Measurements from ENCODE around the gene IL36G.

IL36G gene

DNA sequence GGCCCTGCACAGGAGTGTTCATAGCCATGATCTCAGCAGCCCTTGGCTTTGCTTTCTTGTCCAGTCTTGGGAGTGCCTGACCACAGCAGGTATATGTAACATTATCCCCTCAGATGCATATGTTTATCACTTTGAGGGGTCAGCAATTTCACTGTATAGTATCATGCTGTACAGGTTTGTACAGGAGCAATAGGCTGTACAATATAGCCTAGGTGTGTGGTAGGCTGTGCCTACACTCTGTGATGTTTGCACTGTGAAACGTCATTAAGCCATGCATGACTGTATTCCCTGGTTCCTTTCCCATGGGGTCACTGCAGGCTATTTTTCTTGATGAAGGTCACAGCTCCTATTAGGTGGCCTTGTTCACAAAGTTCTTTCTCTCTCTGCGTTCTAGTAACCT is 4.7 kb upstream of the IL36G start:
- no peak for DNase-seq

DNA sequence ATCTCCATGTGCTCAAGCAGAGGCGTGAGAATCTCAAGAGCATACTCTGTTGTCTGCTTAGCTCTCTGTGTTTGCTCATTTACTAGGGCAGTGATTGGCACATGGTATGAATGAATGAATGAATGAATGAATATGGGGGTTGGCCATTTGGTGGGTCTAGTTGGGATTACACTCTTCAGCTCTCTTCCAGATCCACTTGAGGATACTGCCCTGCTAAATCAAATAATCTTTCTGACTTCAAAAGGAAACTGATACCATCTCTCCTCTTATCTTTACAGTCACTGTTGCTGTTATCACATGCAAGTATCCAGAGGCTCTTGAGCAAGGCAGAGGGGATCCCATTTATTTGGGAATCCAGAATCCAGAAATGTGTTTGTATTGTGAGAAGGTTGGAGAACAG is 1.9 kb downstream of the IL36G start:
- DNase-seq: no peak

DNA sequence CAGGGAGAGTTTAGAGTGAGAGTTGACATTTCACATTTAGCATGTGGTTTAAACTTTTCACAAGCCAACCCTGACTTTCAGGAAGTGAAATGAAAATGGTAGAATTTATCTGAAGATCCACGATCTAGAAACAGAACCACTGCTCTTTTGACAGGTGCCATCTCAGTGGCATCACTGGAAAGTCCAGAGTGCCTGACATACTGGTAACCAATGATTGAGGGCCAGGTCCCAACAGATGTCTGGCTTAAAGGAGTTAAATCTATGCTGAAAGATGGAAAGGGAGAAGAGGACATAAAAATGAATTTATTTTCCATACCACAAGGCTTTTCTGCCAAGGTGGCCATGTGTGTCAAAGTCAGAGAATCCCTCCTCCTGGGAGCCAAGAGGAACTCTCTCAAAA is 2.7 kb downstream of the IL36G start:
- no peak for DNase-seq

GRCh38 chr2:112985090-112985489 is 7.3 kb downstream of the IL36G start:
- no peak for DNase-seq

DNA sequence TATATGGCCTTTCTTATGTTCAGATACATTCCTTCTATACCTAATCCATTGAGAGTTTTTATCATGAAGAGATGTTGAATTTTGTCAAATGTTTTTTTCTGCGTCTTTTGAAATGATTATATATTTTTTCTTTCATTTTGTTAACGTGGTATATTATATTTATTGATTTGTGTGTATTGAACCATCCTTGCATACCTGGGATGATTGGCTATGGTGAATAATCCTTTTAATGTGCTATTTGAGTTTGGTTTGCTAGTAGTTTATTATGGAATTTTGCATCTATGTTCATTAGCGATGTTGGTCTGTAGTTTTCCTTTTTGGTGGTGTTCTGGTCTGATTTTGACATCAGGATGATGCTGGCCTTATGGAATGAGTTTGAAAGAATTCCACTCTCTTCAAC is 11.8 kb downstream of the IL36G start:
- DNase-seq: no peak

- DNase-seq: no peak
Observed at GRCh38 chr2:112993831-112994230, 16.0 kb downstream of the IL36G start.

DNA sequence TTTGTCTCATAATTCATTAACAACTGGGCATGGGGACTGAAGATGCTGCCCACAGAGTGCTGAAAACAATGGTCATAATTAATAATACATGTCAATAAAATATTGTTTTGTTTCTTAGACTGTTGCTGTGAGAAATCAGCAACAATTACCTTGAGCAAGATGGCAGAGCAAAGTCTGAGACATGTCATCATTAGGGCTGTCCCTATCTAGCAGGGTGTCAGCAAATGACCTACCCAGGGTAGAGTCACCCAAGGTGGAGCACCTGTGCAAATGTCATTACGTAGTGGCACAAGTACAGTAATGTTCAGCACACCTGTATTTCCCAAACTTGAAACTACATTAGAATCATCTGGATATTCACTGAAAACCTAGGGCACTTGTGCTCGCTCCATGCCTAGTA is 16.8 kb downstream of the IL36G start:
- DNase-seq: no peak

GRCh38 chr2:112995346-112995920 is 17.6 kb downstream of the IL36G start:
- no peak for DNase-seq

- no peak for DNase-seq
Observed at GRCh38 chr2:112996635-112997034, 18.8 kb downstream of the IL36G start.

GRCh38 chr2:112997151-112997550 is 19.3 kb downstream of the IL36G start:
- DNase-seq: no peak

- DNase-seq: no peak
Observed at GRCh38 chr2:113000436-113000835, 22.6 kb downstream of the IL36G start.

DNA sequence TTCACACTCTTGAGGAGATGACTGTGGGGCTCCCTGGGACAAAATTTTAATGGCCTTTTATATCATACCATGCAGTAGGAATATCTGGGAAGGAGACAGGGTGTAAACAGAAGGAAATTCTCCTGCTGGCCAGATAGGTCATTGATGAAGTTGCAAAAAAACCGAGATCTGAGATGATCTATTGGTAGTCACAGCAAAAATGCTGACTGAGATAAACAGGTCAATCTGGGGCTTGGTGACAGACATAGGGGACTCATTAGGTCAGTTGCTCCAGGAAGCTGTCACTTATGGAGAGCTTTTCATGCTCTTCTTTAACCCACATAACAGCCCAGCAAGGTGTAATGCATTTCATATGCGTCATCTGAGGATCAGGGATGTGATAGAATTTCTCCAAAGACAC is 24.9 kb downstream of the IL36G start:
- no peak for DNase-seq

- no peak for DNase-seq
Observed at GRCh38 chr2:113005030-113005509, 27.3 kb downstream of the IL36G start, which contains the start of gene IL36A. Gene IL36A, plus strand, starts transcription at chr2:113005459. Its CDS starts 413 bp downstream, at chr2:113005872.

GRCh38 chr2:113007250-113007649 is 29.4 kb downstream of the IL36G start:
- DNase-seq: no peak

DNA sequence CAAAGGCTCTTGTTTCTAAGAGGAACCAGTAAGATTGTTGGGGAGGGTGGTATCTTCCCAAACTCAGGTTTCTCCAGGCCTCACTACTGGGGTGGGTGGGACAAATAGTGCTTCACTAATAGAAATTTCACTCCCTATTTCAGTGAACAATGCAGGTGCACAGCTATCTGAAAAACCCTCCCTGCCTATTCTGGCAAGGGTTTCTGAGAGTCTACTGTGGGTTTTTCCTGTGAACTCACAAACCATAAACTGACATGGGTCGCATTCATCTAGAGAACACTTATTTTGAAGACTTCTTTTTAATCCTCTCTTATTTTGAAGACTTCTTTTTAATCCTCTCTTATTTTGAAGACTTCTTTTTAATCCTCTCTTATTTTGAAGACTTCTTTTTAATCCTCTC is 31.8 kb downstream of the IL36G start:
- DNase-seq: no peak

- DNase-seq: no peak
Observed at GRCh38 chr2:113010088-113010487, 32.3 kb downstream of the IL36G start.

DNA sequence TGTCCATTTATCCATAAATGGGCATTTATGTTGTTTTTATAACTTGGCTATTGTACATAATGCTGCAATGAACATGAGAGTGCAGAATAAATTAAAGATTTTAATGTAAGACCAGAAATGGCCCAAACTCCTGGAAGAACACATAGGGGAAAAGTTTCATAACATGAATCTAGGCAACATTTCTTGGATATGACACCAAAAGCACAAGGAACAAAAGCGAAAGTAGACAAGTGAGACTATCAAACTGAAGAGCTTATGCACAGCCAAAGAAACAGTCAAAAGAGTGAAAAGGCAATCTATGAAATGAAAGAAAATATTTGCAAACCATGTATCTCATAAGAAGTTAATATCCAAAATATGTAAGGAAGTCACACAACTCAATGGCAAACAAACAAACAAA is 33.3 kb downstream of the IL36G start:
- no peak for DNase-seq

DNA sequence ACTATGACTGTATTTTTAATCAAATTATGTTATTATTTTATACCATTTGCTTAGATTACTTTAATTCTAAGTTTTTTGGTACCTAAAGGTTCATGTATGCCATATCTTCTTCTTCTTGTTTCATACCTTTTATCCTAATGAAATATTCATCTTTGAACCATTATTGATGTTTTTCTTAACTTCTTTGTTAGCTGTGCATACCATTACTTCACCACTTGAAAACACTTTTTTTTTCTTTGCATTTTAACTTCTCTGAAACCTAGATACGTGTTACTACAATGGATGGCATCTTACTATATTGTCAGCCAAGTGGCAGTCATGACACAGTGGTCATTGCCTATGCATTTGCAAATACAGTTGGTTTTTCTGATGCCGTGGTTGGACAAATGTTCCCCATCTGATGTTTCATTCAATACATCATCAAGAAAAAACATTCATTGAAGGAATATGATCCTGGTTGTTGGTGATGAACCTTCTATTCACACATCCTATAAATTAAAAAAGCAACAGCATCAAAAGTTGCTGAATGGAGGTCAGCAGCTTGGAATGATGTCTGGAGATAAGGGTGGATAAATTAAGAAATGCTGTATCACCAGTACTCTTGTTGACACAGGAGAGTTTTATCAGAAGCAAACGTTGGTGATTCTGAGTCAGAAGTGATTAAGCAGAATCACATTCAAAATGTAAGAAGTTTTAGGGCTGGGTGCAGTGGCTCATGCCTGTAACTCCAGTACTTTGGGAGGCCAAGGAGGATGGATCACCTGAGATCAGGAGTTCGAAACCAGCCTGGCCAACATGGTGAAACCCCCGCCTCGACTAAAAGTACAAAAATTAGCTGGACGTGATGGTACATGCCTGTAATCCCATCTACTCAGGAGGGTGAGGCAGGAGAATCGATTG is 34.9 kb downstream of the IL36G start:
- DNase-seq: no peak

DNA sequence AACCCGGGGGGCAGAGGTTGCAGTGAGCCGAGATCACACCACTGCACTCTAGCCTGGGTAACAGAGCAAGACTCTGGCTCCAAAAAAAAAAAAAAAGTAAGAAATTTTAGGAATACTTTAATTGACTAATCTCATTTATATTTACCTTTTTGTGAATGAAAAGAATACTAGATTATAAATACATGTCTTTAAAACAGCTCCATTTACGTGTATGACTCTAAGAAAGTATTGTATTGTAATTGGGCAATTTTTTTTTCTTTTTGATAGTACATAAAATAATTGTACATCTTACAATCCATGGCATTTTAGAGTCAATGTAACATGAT is 35.5 kb downstream of the IL36G start:
- DNase-seq: no peak

DNA sequence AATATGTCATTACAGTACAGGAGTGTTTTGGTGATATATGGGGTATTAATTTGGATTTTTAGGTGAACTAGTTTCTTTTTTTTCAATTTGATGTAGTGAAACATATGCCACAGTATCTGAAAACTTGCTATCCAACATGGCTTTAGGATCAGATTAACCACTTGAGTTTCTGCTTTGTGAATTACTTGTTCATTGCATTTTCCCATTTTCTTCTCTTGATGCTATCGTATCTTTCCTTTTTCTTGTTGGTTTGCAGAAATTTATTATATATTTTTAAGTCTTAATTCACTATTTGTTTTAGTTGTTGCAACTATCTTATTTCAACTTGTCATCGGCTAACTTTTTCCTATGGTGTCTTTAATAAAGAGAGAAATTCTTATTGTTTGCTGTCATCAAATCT is 36.3 kb downstream of the IL36G start:
- no peak for DNase-seq

DNA sequence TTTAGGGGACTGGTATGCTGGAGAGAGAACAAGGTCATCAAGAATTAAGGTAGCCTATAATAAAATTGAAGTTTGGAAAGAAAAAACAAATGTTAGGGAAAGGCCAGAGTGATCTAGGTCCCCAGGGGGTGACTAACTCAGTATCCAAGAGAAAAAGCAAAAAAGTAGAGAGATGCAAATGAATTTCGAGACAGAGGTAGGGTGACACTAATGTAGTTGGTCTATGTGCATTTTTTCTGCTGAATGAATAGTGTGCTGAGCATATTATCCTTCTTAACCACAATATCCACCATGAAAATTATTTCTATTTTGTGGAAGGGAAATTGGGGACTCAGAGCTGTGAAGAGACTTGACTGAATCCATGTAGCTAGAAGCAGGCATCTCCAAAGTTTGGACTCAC is 37.2 kb downstream of the IL36G start:
- no peak for DNase-seq

DNA sequence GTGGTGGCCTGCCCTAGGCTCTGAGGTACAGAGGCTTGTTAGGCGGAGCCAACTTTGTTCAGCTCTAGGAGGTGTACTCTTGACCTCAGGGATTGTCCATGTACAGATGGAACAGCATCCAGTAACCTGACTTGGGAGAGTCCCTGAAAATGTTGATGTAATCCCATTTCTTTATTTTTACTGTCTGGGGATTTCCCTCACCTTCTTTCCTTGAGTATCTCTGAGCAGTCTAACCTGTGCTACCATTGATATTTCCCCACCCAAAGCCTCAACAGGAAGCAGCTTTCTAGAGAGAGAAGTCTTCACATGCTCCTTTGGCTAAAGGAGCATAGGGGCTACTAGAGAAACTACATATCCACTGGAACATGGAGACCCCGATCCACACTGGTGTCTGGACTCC is 37.8 kb downstream of the IL36G start:
- no peak for DNase-seq

DNA sequence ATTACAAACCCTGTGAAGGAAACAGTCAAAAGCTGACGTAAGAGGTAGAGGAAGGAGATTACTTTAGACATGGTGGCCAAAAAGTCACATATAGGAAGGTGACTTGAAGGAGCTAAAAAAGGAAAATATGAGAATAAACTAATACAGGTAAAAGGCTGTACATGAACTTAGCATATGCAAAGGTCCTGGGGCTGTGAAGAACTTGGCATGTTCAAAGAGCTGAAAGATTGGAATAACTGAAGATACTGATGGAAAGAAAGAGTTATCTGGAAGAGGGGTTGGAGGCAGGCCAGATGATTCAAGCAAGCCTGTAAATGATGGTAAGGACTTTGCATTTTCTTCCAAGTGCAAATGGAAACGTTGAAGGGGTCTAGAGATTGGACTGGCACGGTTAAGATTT is 40.7 kb downstream of the IL36G start:
- DNase-seq: no peak

- DNase-seq: no peak
Observed at GRCh38 chr2:113021312-113021711, 43.5 kb downstream of the IL36G start.

GRCh38 chr2:113024764-113025163 is 47.0 kb downstream of the IL36G start:
- no peak for DNase-seq
